BLaER1 (cell line): ENCODE data around the gene HSPG2.
A peak's percentile ranks its signal among the peaks of the same experiment; 100 is the strongest.
"Not testable (repeated sequence)": the region's sequence is repeated elsewhere in the genome, so short reads cannot be mapped to it uniquely, and the experiment has no call there.

Experiments
- H3K27ac ChIP-seq: shearing (Covaris generic); formaldehyde crosslinking; 2 replicates; pipeline ENCODE4 v1.8.1; 2022
- H3K27me3 ChIP-seq: shearing (Covaris generic); formaldehyde crosslinking; 2 replicates; pipeline ENCODE4 v1.8.1; 2022
- H3K36me3 ChIP-seq: shearing (Covaris generic); formaldehyde crosslinking; 2 replicates; pipeline ENCODE4 v1.8.1; 2022
- H3K4me1 ChIP-seq: shearing (Covaris generic); formaldehyde crosslinking; 2 replicates; pipeline ENCODE4 v1.8.1; 2022
- H3K4me2 ChIP-seq: shearing (Covaris generic); formaldehyde crosslinking; 2 replicates; pipeline ENCODE4 v1.8.1; 2022
- H3K4me3 ChIP-seq: shearing (Covaris generic); formaldehyde crosslinking; 2 replicates; pipeline ENCODE4 v1.8.1; 2022
- H3K9ac ChIP-seq: shearing (Covaris generic); formaldehyde crosslinking; 2 replicates; pipeline ENCODE4 v1.8.1; 2022
- H3K9me3 ChIP-seq: shearing (Covaris generic); formaldehyde crosslinking; 2 replicates; pipeline ENCODE4 v1.8.1; 2022
- H4K20me1 ChIP-seq: shearing (Covaris generic); formaldehyde crosslinking; 2 replicates; pipeline ENCODE4 v1.8.1; 2022
- Cebpa-rat ChIP-seq: shearing (Covaris generic); IDR thresholded peaks from 2 replicates; pipeline ENCODE4 v1.8.1; 2022

Gene HSPG2

GRCh38 chr1:21781815-21782348 is 155.2 kb downstream of the HSPG2 start:
- Histone ChIP-seq H3K9me3 (peaks cover 20% of the 10 kb centered on the region), H3K4me3 (peak overlapping the region; percentile 94), H3K9ac (peak overlapping the region; percentile 99), H4K20me1 (peaks cover 58% of the 10 kb centered on the region), H3K4me2 (peak overlapping the region; percentile 95), H3K27me3 (no peaks in the 10 kb centered on the region; the same call in 1 of the 2 replicates), H3K4me1 (peaks cover 30% of the 10 kb centered on the region), H3K27ac (peak overlapping the region; percentile 98), H3K36me3 (peaks cover 13% of the 10 kb centered on the region)
- TF ChIP-seq Cebpa-rat, result no peak

- Histone ChIP-seq H4K20me1 (peaks cover 78% of the 10 kb centered on the region), H3K27me3 (no peaks in the 10 kb centered on the region), H3K4me2 (peak overlapping the region; percentile 95), H3K9ac (no peak overlapping the region), H3K4me1 (peaks cover 51% of the 10 kb centered on the region), H3K4me3 (no peak overlapping the region), H3K36me3 (peaks cover 13% of the 10 kb centered on the region), H3K27ac (no peak overlapping the region), H3K9me3 (peaks cover 20% of the 10 kb centered on the region)
- no peak for TF ChIP-seq Cebpa-rat
Measured at GRCh38 chr1:21779613-21780521, 157.2 kb downstream of the HSPG2 start.

- Histone ChIP-seq H3K27me3 (no peaks in the 10 kb centered on the region), H3K9ac (no peak overlapping the region), H3K27ac (no peak overlapping the region), H3K4me3 (no peak overlapping the region), H3K4me2 (no peak overlapping the region), H3K9me3 (peaks cover 20% of the 10 kb centered on the region), H3K4me1 (peaks cover 59% of the 10 kb centered on the region), H4K20me1 (peaks cover 93% of the 10 kb centered on the region), H3K36me3 (peaks cover 17% of the 10 kb centered on the region)
- TF ChIP-seq Cebpa-rat, result no peak
Measured at GRCh38 chr1:21778405-21778727, 158.7 kb downstream of the HSPG2 start.

- H4K20me1 ChIP-seq, result peaks cover 98% of the 10 kb centered on the region
- not testable (repeated sequence) for H3K4me3 ChIP-seq, H3K27me3 ChIP-seq, H3K27ac ChIP-seq, H3K4me2 ChIP-seq, H3K9ac ChIP-seq
- peaks cover 26% of the 10 kb centered on the region for H3K9me3 ChIP-seq
- peaks cover 65% of the 10 kb centered on the region for H3K4me1 ChIP-seq
- peaks cover 25% of the 10 kb centered on the region for H3K36me3 ChIP-seq
Measured at GRCh38 chr1:21776925-21777324, 160.2 kb downstream of the HSPG2 start.

- Histone ChIP-seq H3K4me2 (peak overlapping the region; percentile 55; the same call in 1 of the 2 replicates), H3K27ac (no peak overlapping the region), H3K9me3 (peaks cover 26% of the 10 kb centered on the region), H3K4me1 (peaks cover 59% of the 10 kb centered on the region), H3K27me3 (no peaks in the 10 kb centered on the region), H3K9ac (no peak overlapping the region), H4K20me1 (peaks cover 98% of the 10 kb centered on the region), H3K4me3 (no peak overlapping the region), H3K36me3 (peaks cover 25% of the 10 kb centered on the region)
- no peak for TF ChIP-seq Cebpa-rat
Measured at GRCh38 chr1:21775985-21776562, 161.0 kb downstream of the HSPG2 start.

GRCh38 chr1:21775550-21775914 is 161.6 kb downstream of the HSPG2 start:
- TF ChIP-seq Cebpa-rat, result no peak
- H3K4me1 ChIP-seq, result peaks cover 54% of the 10 kb centered on the region
- 0 out of 2 replicates have a peak overlapping the region, but pooled peaks have one; percentile 41 for H3K27ac ChIP-seq
- peaks cover 25% of the 10 kb centered on the region for H3K36me3 ChIP-seq
- H3K9me3 ChIP-seq, result peaks cover 26% of the 10 kb centered on the region
- no peaks in the 10 kb centered on the region for H3K27me3 ChIP-seq
- H3K9ac ChIP-seq, result no peak overlapping the region
- H4K20me1 ChIP-seq, result peaks cover 98% of the 10 kb centered on the region
- no peak overlapping the region for H3K4me3 ChIP-seq
- peak overlapping the region; percentile 55 for H3K4me2 ChIP-seq

GRCh38 chr1:21774835-21775549 is 162.1 kb downstream of the HSPG2 start:
- 0 out of 2 replicates have a peak overlapping the region, but pooled peaks have one; percentile 41 for H3K27ac ChIP-seq
- H3K9me3 ChIP-seq, result peaks cover 26% of the 10 kb centered on the region
- H3K27me3 ChIP-seq, result no peaks in the 10 kb centered on the region
- no peak overlapping the region for H3K9ac ChIP-seq
- peaks cover 48% of the 10 kb centered on the region for H3K4me1 ChIP-seq
- no peak overlapping the region for H3K4me3 ChIP-seq
- TF ChIP-seq Cebpa-rat, result no peak
- peak overlapping the region; percentile 55 for H3K4me2 ChIP-seq
- peaks cover 98% of the 10 kb centered on the region for H4K20me1 ChIP-seq
- peaks cover 25% of the 10 kb centered on the region for H3K36me3 ChIP-seq

- Histone ChIP-seq H3K4me2 (peak overlapping the region; percentile 39), H3K27ac (no peak overlapping the region), H3K36me3 (peaks cover 30% of the 10 kb centered on the region), H3K4me3 (no peak overlapping the region), H3K27me3 (no peaks in the 10 kb centered on the region), H3K9me3 (peaks cover 20% of the 10 kb centered on the region), H4K20me1 (peaks cover 96% of the 10 kb centered on the region), H3K9ac (no peak overlapping the region), H3K4me1 (peaks cover 45% of the 10 kb centered on the region)
- TF ChIP-seq Cebpa-rat, result no peak
Measured at GRCh38 chr1:21773585-21773984, 163.5 kb downstream of the HSPG2 start.
